T-helper 1 cell treated with Interleukin-12 subunit alpha and Interleukin-12 subunit beta and Interleukin-4 antibody, amounts not matched to agents 30 μg/mL and 1 μg/mL, for 36 hours (primary cell): ENCODE results near the gene CFAP20DC.

ENCODE experiments used
- H3K27ac Mint-ChIP-seq: one replicate; pipeline ENCODE4 v1.8.0; 2021; ENCODE audit warnings: mild to moderate bottlenecking, mixed read lengths
- H3K27me3 Mint-ChIP-seq: one replicate; pipeline ENCODE4 v1.8.0; 2021; ENCODE audit warnings: low read depth, mixed read lengths
- H3K36me3 Mint-ChIP-seq: one replicate; pipeline ENCODE4 v1.8.0; 2021; ENCODE audit warnings: low read depth, mixed read lengths
- H3K4me1 Mint-ChIP-seq: one replicate; pipeline ENCODE4 v1.8.0; 2021; ENCODE audit warnings: low read depth, mixed read lengths
- H3K4me3 Mint-ChIP-seq: one replicate; pipeline ENCODE4 v1.8.0; 2021; ENCODE audit warnings: mild to moderate bottlenecking, moderate library complexity, mixed read lengths
- H3K9me3 Mint-ChIP-seq: one replicate; pipeline ENCODE4 v1.8.0; 2021; ENCODE audit warnings: mixed read lengths

CFAP20DC gene

DNA sequence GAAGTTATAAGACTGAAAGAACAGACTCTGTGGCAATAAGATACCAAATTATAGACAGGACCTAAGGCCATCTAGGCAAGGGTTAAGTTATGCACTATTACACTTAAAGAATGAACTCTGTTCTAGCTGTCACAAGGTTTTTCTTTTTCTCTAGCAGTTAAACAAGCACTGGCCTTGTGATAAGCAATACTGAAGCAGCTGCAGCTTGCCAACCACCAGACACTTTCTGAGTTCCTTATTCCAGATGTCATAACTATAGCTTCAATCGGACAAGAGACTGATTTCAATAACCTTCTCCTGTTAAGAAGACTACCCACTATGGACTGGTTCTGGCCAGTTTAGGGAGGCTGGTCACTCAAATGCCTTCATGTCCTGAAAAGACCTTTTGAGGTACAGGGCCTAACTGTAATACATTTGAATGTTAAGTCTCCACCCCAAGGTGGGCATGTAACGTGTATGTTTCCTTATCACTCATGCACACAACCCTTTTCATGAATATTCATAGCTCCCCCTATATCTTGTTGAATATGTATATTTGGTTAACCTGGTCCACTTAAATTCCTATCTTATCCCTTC, 85.8 kb downstream of the CFAP20DC start:
- H3K27ac Mint-ChIP-seq: no peak overlapping the region
- H3K36me3 Mint-ChIP-seq: no peaks in the 10 kb centered on the region
- H3K9me3 Mint-ChIP-seq: no peaks in the 10 kb centered on the region
- no peak overlapping the region for H3K4me3 Mint-ChIP-seq
- H3K4me1 Mint-ChIP-seq: no peaks in the 10 kb centered on the region
- H3K27me3 Mint-ChIP-seq: no peaks in the 10 kb centered on the region

DNA sequence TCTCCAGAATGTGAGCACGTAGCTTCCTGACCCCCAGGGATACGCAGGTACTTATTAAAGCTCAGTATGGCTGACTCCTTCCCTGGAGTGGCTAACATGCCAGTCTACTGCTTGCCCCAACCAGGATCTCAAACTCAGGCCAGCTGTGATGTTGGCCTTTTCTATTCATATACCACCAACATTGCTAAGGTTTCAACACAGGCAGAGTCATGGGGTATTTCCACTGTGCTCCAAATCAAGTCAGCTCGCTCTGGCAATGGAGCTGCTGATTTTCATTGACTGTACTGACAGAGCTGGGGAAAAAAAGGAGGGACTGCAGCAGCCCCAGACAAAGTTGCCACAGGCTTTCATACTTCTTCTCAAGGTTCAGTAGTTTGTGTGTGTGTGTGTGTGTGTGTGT, 87.0 kb downstream of the CFAP20DC start:
- Mint-ChIP-seq H3K9me3 (no peaks in the 10 kb centered on the region), H3K27me3 (no peaks in the 10 kb centered on the region), H3K27ac (no peak overlapping the region), H3K4me1 (no peaks in the 10 kb centered on the region), H3K36me3 (no peaks in the 10 kb centered on the region), H3K4me3 (no peak overlapping the region)

DNA sequence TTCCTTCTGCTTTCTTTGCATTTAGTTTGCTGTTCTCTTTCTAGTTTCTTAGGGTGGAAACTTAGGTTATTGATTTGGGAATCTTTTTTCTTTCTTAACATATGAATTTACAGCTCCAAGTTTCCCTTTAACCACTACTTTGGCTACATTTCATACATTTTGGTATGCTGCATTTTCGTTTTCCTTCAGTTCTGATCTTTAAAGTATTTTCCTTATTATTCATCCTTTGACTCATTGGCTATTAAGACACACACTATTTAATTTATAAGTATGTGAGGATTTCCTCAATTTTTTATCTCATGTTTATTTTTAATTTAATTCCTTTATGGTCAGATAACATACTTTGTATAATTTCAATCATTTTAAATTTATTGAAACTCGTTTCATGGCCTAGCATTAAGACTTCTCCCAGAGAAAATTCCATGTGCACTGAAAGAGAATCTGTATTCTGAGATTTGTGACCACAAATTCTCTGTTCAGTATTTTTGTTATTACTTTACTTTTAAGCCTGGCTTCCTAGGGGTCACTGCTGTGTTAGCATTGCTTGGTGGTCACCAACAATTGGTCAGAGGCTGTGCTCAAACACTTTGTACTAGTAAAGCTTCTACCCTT, 87.7 kb downstream of the CFAP20DC start:
- Mint-ChIP-seq H3K9me3 (no peaks in the 10 kb centered on the region), H3K4me1 (no peaks in the 10 kb centered on the region), H3K36me3 (no peaks in the 10 kb centered on the region), H3K27me3 (no peaks in the 10 kb centered on the region), H3K4me3 (no peak overlapping the region), H3K27ac (no peak overlapping the region)

DNA sequence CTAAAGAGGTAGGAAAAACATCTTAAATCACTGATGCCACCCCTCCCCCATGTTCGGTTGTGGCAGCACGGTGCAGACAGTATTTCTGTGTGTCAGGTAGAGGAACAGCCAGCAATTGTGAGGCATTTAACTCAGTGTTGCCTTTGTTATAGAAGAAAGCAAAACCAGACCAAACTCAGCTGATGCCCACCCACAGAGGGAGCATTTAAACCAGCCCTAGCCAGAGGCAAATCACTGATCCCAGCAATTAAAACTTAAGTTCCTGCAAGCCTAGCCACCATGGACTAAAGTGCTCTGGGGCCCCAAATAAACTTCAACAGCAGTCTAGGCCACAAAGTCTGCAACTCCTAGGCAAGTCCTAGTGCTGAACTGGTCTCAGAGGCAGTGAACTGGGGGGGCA, 94.5 kb downstream of the CFAP20DC start:
- Mint-ChIP-seq H3K27ac (no peak overlapping the region), H3K9me3 (no peaks in the 10 kb centered on the region), H3K27me3 (no peaks in the 10 kb centered on the region), H3K4me3 (no peak overlapping the region), H3K4me1 (no peaks in the 10 kb centered on the region), H3K36me3 (no peaks in the 10 kb centered on the region)

DNA sequence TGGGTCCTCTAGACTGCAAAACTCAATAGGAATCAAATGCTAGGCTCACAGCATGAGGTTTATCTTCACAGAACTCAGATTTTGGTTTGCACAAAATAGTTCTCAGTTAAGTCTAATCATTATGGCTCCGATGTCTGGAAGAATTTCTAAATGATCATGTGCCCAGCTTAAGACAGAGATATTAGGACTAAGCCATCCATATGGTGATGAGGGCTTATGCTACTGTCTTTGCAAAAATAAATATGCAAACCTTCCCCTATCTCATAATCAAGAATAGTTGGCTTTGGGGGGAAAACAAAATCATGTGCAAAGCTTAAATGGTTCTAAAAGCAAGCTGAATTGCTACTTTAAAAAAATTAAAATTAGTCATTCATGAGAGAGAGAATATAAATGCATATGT, 96.5 kb downstream of the CFAP20DC start:
- Mint-ChIP-seq H3K4me1 (no peaks in the 10 kb centered on the region), H3K36me3 (no peaks in the 10 kb centered on the region), H3K27ac (no peak overlapping the region)

DNA sequence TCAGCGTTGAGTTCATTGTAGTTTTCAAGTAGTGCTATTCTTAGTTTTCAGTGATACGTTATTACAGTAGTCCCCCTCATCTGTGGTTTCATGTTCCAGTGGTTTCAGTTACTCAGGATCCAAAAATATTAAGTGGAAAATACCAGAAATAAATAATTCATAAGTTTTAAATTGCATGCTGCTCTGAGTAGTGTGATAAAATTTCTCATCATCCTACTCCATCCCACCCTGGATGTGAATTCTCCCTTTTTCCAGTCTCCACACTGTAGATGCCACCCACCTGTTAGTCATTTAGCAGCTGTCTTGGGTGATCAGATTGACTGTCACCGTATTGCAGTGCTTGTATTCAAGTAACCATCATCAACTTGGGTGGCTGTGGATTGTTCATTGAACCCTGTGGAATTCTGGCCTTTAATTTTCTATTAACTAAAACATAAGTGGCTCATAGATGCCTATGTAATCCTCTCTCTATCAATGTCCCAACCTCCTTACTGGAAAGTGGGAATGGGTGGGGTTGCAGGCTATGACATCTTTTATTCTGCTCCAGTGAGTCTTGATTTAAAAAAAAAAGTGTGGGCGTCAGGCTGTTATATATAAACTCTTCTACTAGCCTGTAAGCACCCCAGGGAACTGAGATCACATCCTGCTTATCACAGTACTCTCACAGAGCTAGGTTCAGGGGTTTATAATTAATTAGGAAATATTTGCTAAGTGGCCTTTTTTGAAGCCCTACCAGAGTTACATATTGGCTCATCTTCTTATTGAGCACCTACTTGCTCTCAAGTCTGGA, 97.5 kb downstream of the CFAP20DC start:
- Mint-ChIP-seq H3K9me3 (peaks cover 4% of the 10 kb centered on the region), H3K4me3 (no peak overlapping the region), H3K36me3 (no peaks in the 10 kb centered on the region), H3K27me3 (no peaks in the 10 kb centered on the region), H3K27ac (no peak overlapping the region), H3K4me1 (no peaks in the 10 kb centered on the region)

More for the DNA sequence above, 96.5 kb downstream of the CFAP20DC start:
- Mint-ChIP-seq H3K27me3 (no peaks in the 10 kb centered on the region), H3K4me3 (no peak overlapping the region), H3K9me3 (peaks cover 4% of the 10 kb centered on the region)

DNA sequence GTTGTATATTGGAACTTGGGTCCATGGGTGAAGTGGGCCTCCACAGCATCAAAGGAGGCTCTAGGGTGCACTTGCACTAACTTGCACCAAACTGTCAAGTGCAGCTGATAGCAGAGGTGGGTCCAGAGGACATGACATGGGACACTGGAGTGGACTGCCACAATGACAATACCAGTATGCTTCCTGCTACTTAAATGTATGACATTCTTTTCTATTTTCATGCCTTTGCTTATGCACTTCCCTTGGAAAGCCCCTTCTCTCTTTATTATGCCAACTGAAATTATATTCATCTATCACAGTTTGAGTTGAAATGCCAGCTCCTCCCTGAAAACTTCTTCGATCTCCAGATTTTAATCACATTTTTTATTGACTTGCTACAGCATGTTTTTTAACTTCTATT, 101.8 kb downstream of the CFAP20DC start:
- no peaks in the 10 kb centered on the region for H3K27me3 Mint-ChIP-seq
- H3K36me3 Mint-ChIP-seq: no peaks in the 10 kb centered on the region
- no peaks in the 10 kb centered on the region for H3K4me1 Mint-ChIP-seq
- H3K4me3 Mint-ChIP-seq: no peak overlapping the region
- H3K27ac Mint-ChIP-seq: no peak overlapping the region
- peaks cover 4% of the 10 kb centered on the region for H3K9me3 Mint-ChIP-seq

DNA sequence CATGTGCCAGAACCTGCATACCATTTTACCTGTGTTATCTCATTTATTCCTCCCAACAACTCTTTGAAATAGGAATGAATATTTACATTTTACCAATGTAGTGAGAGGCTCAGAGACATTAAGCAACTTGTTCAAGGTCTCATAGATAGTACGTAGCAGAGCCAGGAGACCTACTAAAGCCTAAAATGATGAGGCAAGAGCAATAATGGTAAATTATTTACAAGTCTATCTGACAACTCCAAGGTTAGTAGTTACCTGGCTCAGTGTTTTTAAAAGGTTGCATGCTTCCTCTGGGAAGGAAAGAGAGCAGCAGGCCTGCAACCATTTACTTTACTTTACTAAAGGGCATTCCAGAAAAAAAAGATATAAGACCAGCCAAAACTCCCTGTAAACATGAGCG, 103.0 kb downstream of the CFAP20DC start:
- Mint-ChIP-seq H3K36me3 (no peaks in the 10 kb centered on the region), H3K27ac (no peak overlapping the region), H3K27me3 (no peaks in the 10 kb centered on the region), H3K4me3 (no peak overlapping the region), H3K9me3 (peaks cover 4% of the 10 kb centered on the region), H3K4me1 (no peaks in the 10 kb centered on the region)

DNA sequence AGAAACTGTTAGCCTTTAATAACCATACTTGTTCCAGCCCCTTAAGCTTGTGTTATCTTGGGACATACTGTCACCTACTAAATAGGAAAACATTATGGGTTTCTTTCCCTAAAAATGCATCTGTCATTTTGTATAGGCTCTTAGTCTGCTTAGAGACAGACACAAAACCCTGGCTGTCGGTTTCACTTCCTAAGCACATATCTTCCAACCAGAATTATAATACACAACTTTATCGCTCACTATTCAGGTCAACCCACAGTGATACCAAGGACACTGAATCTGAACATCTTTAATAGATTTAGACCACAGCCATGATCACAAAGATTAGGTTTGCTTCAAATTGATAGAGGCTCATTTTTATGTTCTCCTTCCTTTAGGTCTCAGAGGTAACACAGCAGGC, 111.8 kb downstream of the CFAP20DC start:
- Mint-ChIP-seq H3K36me3 (no peaks in the 10 kb centered on the region), H3K4me3 (no peak overlapping the region), H3K9me3 (no peaks in the 10 kb centered on the region), H3K4me1 (no peaks in the 10 kb centered on the region), H3K27ac (no peak overlapping the region), H3K27me3 (no peaks in the 10 kb centered on the region)

DNA sequence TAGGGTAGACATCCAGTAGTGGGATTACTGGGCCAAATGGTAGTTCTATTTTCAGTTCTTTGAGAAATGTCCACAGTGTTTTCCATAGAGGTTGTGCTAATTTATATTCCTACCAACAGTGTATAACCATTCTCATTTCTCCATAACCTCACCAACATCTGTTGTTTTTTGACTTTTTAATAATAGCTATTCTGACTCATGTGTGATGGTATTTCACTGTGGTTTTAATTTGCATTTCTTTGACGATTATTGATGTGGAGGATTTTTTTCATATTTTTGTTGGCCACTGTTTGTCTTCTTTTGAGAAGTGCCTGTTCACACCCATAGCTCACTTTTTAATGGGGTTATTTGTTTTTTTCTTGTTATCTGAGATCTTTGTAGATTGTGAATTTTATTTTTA, 125.2 kb downstream of the CFAP20DC start:
- Mint-ChIP-seq H3K4me1 (no peaks in the 10 kb centered on the region), H3K4me3 (no peak overlapping the region), H3K36me3 (no peaks in the 10 kb centered on the region), H3K27ac (no peak overlapping the region), H3K9me3 (no peaks in the 10 kb centered on the region), H3K27me3 (no peaks in the 10 kb centered on the region)

DNA sequence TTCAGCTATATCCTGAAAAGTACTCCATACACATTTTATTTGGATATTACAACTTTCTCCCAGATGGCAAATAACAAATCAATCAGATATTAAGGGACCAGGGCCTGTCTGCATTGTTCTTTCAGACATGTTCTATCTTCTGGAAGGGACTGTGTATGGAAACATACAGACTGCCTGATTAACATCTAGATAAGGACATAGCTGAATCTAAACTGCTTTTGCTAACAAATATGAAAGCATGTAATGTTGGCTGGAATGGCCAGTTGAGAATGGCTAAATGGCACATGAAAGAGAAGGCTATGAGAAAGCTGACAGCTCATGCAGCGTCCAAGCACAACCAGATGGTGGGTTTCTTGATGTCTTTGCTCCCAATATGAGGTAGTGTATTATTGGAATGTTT, 149.4 kb downstream of the CFAP20DC start:
- Mint-ChIP-seq H3K4me3 (no peak overlapping the region), H3K27me3 (peaks cover 5% of the 10 kb centered on the region), H3K4me1 (peaks cover 26% of the 10 kb centered on the region), H3K9me3 (peaks cover 21% of the 10 kb centered on the region), H3K36me3 (peaks cover 2% of the 10 kb centered on the region), H3K27ac (no peak overlapping the region)

DNA sequence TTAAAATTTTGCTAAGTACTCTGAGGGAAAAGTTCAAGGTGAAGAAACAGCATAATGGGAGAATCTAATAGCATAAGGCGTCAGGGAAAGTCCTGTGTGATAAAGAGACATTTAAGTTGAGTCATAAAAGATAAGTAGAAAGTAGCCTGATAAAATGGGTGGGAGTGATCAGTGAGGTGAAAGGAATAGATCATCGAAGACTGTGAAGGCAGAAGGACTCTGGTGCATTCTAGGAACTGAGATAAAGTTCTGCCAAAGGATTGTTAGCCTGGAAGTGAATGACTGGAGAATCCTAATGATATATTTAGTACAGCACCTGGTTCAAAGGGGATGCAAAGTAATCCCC, 149.9 kb downstream of the CFAP20DC start:
- H3K9me3 Mint-ChIP-seq: peaks cover 25% of the 10 kb centered on the region
- peaks cover 5% of the 10 kb centered on the region for H3K27me3 Mint-ChIP-seq
- H3K27ac Mint-ChIP-seq: no peak overlapping the region
- H3K4me1 Mint-ChIP-seq: peaks cover 26% of the 10 kb centered on the region
- no peak overlapping the region for H3K4me3 Mint-ChIP-seq
- peaks cover 2% of the 10 kb centered on the region for H3K36me3 Mint-ChIP-seq

DNA sequence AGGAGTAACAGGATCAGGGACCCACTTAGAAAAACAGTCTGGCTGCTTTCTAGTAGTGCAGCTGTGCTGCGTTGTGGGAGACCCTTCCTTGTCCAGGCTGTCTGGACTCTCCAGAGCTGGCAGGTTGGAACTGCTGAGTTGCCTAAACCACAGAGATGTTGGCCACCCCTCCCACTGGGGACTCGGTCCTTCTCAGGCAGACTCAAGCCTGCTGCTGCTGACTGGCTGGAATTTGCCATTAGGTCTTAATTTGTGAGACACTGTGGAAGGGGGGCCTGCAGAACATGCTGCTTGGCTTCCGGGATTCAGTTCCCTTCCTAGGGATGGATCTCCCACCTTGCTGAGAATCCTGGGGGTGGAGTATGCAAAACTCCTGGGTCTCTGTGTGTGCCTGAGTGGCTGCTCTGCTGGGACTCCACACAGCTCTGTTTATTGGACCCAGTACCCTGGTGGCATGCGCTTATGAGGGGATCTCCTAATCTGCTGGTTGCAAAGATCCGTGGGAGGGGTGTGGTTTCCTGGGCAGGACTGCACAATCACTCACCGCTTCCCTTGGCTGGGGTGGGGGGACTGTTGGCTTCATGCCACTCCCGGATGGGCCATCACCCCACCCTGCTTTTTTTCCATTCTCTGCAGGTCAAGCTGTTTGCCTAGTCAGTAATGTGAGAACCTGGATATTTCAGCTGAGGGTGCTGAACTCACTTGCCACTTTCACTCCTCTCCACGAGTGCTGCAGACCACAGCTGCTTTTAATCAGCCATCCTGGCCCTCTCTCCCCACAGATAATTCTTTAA, 150.5 kb downstream of the CFAP20DC start:
- H3K36me3 Mint-ChIP-seq: peaks cover 2% of the 10 kb centered on the region

DNA sequence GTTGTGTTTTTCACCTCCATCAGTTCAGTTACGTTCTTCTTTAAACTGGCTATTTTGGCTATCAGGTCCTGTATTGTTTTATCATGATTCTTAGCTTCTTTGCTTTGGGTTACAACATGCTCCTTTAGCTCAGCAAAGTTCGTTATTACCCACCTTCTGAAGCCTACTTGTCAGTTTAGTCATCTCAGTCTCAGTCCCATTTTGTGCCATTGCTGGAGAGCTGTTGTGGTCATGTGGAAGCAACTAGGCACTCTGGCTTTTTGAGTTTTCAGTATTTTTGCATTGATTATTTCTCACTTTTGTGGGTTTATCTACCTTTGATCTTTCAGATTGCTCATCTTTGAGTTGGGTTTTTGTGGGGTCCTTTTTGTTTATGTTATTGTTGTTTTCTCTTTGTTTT, 151.3 kb downstream of the CFAP20DC start:
- H3K9me3 Mint-ChIP-seq: peaks cover 19% of the 10 kb centered on the region
- no peak overlapping the region for H3K4me3 Mint-ChIP-seq
- H3K27ac Mint-ChIP-seq: no peak overlapping the region
- H3K36me3 Mint-ChIP-seq: peaks cover 2% of the 10 kb centered on the region
- peaks cover 26% of the 10 kb centered on the region for H3K4me1 Mint-ChIP-seq
- peaks cover 5% of the 10 kb centered on the region for H3K27me3 Mint-ChIP-seq

More for the DNA sequence above, 150.5 kb downstream of the CFAP20DC start:
- peaks cover 5% of the 10 kb centered on the region for H3K27me3 Mint-ChIP-seq
- peaks cover 25% of the 10 kb centered on the region for H3K9me3 Mint-ChIP-seq
- peak overlapping the region; percentile 47 for H3K27ac Mint-ChIP-seq
- peaks cover 26% of the 10 kb centered on the region for H3K4me1 Mint-ChIP-seq
- no peak overlapping the region for H3K4me3 Mint-ChIP-seq
